Epidermal melanocyte (primary cell): ENCODE measurements around the gene NHERF2.

Experiments used
- DNase-seq: peaks from one replicate; pipeline ENCODE4 v3.0.0; 2011; ENCODE audit warnings: low spot score; ENCODE audit not compliant: insufficient read length

Gene NHERF2

GRCh38 chr16:2039274-2040031 lies 12.8 kb downstream of the NHERF2 start:
- peak; percentile 96 for DNase-seq

DNA sequence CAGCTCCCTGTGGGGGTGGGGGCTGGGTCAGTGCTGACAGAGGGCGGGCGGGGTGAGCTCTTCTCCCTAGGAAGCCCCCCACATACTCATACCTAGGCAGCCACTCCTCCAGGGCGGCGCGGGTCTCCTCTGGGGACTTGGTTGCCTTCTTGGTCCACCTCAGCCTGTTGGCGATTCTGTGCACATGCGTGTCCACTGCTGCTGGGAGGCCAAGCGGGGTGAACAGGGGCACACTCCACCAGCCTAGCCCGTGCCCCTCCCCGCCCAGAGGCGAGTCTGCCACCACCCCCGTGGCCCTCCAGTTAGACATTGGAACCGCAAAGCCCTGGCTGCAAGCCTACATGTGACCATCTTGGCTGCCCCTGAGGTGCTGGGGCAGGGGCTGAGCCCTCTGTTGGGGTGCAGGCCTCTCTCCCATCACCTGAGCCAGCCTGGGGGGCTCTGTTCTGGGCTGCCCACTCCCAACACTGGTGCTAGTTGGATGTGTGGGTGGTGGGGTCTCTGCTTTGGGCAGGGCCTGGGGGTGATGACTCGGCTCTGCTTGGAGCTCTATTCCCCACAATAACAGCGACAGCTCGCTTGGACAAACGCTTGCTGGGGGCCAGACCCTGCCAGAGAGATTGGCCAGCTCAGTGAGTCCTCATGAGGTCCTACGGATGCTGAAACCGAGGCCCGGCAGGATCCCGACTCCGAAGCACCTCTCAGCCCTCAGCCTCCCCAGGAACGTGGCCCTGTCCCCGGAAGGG lies 13.5 kb downstream of the NHERF2 start:
- DNase-seq, result no peak

DNA sequence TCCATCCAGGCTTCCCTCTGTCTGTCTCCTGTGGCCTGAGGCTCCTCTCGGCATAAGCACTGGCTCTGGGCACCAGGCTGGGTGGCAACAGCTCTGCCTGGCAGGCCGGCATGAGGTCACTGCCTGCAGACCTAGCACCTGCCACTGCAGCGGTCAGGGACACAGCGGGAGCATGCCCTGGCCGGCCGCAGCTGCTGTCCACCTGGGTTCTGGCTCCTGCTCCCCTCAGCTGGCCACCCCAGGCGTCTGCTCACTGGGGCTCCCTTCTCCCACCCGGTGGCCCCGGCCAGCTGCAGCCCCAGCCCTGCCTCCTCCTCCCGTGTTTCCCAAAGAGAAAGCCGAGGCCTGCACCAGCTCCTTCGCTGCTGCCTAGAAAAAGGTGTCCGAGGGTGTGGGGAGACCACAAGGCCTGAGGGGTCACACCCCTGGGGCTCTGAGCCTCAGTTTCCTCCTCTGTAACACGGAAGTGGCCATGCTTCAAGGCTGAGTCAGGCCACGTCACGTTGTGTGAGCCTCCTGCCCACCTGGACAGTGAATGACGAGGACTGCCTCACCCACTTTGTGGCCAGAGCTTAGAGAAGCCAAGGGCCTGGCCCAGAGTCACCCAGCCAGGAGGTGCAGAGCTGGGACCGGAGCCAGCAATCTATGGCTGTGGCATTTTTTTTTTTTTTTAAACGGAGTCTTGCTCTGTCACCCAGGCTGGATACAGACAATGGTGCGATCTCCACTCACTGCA lies 14.3 kb downstream of the NHERF2 start:
- no peak for DNase-seq

- DNase-seq, result no peak
These were observed 15.7 kb downstream of the NHERF2 start for GRCh38 chr16:2042171-2042985.

GRCh38 chr16:2042986-2043666 lies 16.4 kb downstream of the NHERF2 start:
- no peak for DNase-seq

DNA sequence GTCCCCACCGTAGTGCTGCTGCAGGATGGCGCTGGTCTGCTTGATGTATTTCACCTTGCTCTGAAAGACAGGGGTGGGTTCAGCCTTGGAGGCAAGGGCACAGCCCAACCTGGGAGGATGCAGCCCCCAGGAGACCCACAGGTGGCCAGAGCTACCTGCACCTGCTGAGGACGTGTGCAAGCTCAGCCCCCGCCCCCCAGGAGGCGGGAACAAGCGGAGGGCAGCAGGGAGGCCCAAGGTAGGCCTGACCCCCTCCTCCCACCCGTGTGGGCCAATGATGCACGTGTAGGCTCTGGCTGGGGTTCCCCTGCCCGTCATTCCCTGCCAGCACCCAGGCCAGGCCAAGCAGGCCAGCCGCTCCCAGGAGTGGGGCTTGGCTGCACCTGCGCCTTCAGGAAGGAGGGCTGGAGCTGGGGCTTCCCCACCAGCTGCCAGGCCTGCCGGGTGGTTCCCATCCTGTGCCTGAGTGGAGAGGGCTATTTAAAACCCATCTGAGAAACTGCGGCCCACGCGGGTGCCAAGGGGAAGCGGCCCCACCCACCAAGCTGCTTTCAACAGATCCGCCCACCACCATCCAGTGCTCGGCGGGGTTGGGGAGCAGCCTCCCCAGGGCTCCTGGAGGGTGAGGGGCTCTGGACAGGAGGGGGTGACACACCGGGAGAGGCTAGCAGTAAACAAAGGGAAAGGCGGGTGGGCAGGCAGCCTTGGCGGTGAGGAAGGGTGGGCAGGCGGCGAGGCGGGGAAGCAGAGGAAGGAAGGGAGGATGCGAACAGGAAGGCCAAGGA lies 17.2 kb downstream of the NHERF2 start:
- no peak for DNase-seq

DNA sequence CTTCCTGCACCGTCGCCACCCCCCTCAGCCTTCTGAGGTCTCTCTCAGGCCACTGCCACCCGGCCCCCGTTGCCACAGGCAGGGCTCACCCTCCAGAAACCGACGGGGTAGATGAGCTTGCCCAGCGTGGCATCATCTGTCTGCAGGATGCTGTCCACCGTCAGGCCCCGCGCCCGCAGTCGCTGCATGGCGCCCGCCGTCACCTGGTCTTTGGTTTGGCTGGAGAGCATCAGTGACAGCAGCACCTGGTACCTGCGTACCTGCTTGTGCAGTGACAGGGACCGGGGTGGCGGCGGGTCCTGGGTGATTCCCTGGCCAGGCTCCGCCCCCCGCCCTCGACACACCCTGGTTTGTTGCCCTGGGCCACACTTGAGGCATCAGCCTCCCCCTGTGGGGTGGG lies 17.8 kb downstream of the NHERF2 start:
- DNase-seq, result no peak

GRCh38 chr16:2045965-2046892 lies 19.5 kb downstream of the NHERF2 start:
- DNase-seq, result no peak

- DNase-seq, result no peak
These were observed 20.2 kb downstream of the NHERF2 start for GRCh38 chr16:2046893-2047329.

GRCh38 chr16:2047330-2048115 lies 20.8 kb downstream of the NHERF2 start, which contains the start of the genes NTHL1 and TSC2:
TSS of gene NTHL1 (minus strand) at chr16:2047834. CDS start at chr16:2047823, 11 bp downstream.
TSS of gene TSC2 (plus strand) at chr16:2047985. CDS start at chr16:2048616, 631 bp downstream.
- DNase-seq, result peak; percentile 98

- no peak for DNase-seq
These were observed 21.4 kb downstream of the NHERF2 start for GRCh38 chr16:2048116-2048543.

GRCh38 chr16:2053211-2053610 lies 26.5 kb downstream of the NHERF2 start:
- DNase-seq, result no peak

GRCh38 chr16:2053897-2054296 lies 27.2 kb downstream of the NHERF2 start:
- DNase-seq, result no peak

DNA sequence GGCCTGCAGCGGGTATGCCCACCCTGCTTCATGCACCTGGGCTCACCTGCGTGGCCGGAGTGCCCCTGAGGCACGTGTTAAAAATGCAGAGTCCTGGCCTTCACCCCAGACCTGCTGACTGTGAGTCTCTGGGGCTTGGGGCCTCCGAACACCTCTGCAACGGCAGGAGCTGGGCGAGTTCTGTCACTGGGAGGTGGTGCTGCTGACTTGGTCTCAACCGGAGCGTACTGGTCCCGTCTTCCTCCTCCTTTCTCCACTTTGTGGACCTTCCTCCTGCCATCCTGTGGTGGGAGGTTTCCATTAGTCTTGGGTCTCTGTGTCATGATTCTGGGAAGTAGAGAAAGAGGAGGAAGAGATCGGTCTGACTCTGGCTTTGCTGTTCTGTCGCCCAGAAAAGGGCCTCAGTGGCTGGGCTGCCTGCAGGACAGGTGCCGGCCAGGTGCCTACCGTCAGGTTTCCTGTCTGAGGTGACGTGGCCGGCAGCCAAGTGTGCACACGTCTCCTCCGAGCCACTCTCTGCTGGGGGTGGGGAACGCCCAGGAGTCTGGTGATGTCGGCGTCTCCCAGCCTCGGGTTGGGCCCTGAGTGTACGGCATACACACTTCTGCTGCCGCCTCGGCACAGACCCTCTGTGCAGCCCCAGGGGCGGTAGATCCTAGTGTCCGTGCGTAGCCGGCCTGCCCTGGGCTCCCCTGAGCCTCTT lies 28.0 kb downstream of the NHERF2 start:
- DNase-seq, result no peak

DNA sequence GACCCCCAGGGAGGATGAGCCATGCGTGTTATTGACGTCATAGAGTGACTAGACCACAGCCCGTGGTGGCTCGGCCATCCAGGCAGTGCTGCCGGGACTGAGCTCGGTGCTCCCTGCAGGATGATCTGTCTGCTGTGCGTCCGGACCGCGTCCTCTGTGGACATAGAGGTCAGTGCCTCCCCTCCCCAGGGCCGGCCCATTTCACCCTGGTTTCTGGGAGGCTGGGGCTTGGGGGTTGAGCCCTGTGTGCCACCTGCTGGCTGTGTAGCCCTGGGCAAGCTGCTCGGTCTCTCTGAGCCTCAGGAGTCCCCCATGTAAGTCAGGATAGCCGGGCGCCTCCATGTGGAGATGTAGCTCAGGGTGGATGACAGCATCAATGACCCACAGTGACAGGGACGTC lies 29.4 kb downstream of the NHERF2 start:
- DNase-seq, result no peak

GRCh38 chr16:2056681-2057407 lies 30.1 kb downstream of the NHERF2 start:
- no peak for DNase-seq
